VCaP (cell line): ENCODE measurements around the gene DENND1B.

Source experiments
- H3K27ac ChIP-seq: fragments of 450-650 bp; 2 replicates; pipeline ENCODE4 v1.5.1; 2017
- TF ChIP-seq, protein P1 (sequence below): fragments of 450-650 bp; conservative IDR thresholded peaks from 2 replicates; pipeline ENCODE4 v1.5.1; 2017; ENCODE audit warnings: mild to moderate bottlenecking, moderate library complexity

Gene DENND1B

DNA sequence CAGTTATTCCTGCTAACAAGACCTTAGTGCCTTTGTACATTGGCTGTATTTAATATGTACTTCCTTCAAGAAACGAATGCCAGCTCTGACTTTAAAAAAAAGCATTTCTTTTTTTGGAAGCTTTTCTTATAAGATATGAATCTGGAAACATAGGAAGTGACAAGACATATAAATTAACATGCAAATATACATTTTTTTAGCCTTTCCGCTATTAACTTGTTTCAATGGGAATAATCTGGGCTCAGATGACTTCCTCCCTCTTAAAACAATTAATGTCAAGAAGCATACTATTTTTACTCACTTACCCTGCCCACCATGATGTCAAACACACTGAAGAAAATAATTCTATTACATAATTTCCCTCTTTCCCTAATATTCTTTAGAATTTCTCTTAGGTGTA is 1.4 kb downstream of the DENND1B start:
- H3K27ac ChIP-seq = peak overlapping the region; percentile 94
- TF ChIP-seq, protein P1, sequence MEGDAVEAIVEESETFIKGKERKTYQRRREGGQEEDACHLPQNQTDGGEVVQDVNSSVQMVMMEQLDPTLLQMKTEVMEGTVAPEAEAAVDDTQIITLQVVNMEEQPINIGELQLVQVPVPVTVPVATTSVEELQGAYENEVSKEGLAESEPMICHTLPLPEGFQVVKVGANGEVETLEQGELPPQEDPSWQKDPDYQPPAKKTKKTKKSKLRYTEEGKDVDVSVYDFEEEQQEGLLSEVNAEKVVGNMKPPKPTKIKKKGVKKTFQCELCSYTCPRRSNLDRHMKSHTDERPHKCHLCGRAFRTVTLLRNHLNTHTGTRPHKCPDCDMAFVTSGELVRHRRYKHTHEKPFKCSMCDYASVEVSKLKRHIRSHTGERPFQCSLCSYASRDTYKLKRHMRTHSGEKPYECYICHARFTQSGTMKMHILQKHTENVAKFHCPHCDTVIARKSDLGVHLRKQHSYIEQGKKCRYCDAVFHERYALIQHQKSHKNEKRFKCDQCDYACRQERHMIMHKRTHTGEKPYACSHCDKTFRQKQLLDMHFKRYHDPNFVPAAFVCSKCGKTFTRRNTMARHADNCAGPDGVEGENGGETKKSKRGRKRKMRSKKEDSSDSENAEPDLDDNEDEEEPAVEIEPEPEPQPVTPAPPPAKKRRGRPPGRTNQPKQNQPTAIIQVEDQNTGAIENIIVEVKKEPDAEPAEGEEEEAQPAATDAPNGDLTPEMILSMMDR = no peak

DNA sequence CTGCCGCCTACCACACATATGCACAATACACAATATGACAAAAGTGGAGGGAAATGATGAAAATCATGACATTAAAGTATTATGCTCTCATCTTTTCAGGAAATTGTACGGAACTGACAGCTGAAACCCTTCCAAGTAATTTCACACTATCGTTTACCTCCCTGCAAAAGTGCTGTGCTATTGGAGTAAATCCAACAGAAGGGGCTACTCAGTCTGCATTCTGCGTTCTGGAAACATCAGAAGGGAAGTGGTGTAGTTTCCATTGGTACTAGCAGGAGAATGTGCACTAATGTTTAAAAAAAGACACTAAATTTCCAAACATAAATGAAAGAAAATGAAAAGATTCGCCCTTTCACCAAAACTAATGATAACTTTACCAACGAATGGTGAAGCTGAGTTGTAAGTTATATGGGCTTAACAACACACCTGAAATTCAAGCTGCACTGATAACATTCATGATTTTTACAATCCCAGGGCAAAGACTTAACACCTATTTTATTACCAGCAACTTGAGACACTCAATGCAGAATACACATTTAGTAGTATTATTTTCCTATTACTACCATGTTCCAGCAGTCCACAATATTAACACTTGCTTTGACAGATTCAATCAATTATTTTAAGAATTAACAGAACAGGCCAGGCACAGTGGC is 3.2 kb downstream of the DENND1B start:
- TF ChIP-seq, protein P1 = no peak
- H3K27ac ChIP-seq = no peak overlapping the region

DNA sequence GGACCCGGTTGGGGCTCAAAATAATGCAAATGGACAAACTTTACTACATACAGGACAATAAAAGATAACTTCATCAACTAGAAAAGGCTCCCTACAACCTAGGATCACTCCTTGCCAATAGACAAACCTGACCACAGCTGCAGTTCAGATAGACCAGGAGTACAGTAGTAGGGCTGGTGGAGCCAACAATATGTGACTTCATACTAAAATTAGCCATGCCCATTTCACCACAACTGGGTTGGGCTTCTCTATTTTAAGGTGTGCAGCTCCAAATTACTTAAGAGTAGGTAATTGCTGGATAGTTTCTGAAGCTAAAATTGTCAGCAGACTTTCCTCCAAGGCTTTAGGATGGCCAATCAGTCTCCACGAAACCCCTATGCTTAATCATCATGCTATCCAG is 3.9 kb downstream of the DENND1B start:
- TF ChIP-seq, protein P1 = no peak
- no peak overlapping the region for H3K27ac ChIP-seq

DNA sequence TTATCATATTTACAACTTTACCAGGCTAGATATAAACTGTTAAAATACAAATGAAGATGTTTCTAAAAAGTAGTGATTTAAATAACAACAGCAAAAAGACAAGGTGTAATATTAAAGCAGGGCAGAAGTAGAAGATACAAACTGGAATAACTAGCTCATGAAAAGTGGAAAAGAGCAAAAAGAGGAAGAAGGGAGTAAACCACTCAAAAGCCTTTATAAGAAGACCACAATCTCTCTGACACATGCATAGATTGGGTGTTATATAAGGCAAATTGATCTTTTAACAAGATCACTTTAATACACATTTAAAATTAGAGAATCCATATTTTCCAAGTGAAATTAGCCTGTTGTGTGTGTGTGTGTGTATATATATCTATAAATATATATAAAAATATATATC is 5.0 kb downstream of the DENND1B start:
- no peak overlapping the region for H3K27ac ChIP-seq
- TF ChIP-seq, protein P1 = no peak

DNA sequence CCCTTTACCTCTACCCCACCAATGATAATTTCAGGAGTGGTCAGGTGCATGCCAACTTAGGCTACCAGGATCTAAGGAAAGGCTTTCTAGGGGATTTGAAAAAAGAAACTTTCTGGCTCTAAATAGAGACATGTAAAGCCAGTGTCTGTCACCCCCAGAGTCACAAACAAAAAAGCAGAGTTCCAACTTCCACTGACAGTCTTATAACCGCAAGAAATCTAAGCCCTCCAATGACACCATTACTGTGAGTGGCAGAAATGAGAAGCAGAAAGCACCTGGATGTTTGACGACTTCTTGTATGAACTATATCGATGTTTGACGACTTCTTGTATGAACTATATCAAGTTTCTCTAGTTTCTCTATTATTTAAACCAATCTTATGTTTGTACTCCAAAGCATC is 6.0 kb downstream of the DENND1B start:
- H3K27ac ChIP-seq = peak overlapping the region; percentile 52

DNA sequence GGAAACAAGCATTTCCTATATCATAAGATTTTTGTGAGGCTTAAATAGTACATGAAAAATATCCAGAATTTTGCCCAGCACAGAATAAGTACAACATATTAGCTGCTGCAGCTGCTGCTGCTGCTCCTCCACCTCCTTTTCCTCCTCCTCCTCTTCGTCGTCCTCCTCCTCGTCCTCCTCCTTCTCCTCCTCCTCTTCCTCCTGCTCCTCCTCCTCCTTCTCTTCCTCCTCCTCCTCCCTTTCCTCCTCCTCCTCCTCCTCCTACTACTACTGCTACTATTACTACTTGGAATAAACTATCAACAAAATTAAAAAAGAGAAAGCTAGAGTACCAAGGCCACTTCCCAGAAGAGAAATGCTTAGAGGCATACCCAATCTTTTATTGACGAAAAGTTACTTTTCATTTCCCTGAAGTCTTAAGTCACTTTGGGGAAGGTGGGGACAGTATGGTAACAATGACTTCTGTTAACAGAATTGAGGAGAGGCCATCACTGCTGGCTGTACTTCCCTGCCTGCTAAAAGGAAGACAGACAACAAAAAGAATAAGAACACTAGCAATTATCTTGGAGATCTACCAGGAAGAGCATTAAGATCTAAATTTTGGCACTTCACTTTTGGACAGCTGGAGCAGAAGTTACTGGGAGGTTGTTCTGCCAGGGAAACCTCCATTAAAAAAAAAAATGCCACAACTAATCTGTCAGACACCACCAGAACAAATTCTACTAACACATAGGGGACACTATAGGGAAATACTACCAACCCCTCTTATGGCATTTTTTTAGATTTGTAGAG is 7.1 kb downstream of the DENND1B start:
- TF ChIP-seq, protein P1 = no peak
- peak overlapping the region; percentile 52 for H3K27ac ChIP-seq

More for the DNA sequence above, 6.0 kb downstream of the DENND1B start:
- TF ChIP-seq, protein P1 = no peak

DNA sequence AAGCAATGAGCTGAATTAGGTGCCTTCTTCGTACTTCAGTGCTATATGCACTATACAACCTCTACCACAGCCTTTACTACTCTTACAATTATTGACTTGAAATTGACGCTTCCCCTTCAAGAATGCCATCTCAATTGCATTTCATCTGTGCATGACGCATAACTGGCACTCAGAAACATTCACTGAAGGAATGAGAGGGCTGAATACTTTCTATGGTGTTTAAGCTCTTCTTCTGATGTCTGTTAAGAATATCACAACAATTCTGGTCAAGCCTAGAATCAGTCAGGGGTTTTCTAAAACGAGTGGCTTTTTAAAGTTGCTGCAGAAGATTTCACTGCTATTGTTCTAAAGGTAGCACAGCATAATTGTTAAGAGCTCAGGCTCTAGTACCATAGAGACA is 11.5 kb downstream of the DENND1B start:
- TF ChIP-seq, protein P1 = no peak

More for the DNA sequence above, 11.5 kb downstream of the DENND1B start:
- H3K27ac ChIP-seq = no peak overlapping the region
